HepG2 (cell line): ENCODE measurements around the gene ZNFX1. TPM values are rescaled to one million over a fixed set of nuclear protein-coding genes. Genes with fewer than 3 reads are reported as not detected.

ENCODE experiments used
- CTCF ChIP-seq: sonication (generic); formaldehyde crosslinking; IDR thresholded peaks from 2 replicates; pipeline ENCODE4 v1.5.0; 2020; ENCODE audit warnings: mild to moderate bottlenecking, missing genetic modification reagents, moderate library complexity
- FIP1L1 ChIP-seq: fragments of 200-400 bp; formaldehyde crosslinking; IDR thresholded peaks from 2 replicates; pipeline ENCODE4 v1.6.1; 2018; ENCODE audit warnings: low read depth, mild to moderate bottlenecking, low read length, moderate library complexity, borderline replicate concordance; ENCODE audit not compliant: insufficient read depth
- FOXK1 ChIP-seq: sonication (generic); formaldehyde crosslinking; IDR thresholded peaks from 2 replicates; pipeline ENCODE4 v1.4.0; 2020; ENCODE audit warnings: low read depth, missing genetic modification reagents, borderline replicate concordance
- HIC2 ChIP-seq: sonication (generic); formaldehyde crosslinking; IDR thresholded peaks from 2 replicates; pipeline ENCODE4 v1.9.0; 2022; ENCODE audit warnings: low read depth, missing genetic modification reagents
- HNF1B ChIP-seq: sonication (generic); formaldehyde crosslinking; IDR thresholded peaks from 2 replicates; pipeline ENCODE4 v1.5.1; 2020; ENCODE audit warnings: mild to moderate bottlenecking, moderate library complexity, missing genetic modification reagents
- MED8 ChIP-seq: sonication (generic); formaldehyde crosslinking; IDR thresholded peaks from 2 replicates; pipeline ENCODE4 v1.8.1; 2023; ENCODE audit warnings: mild to moderate bottlenecking, missing genetic modification reagents; ENCODE audit not compliant: insufficient replicate concordance
- MIXL1 ChIP-seq: IDR thresholded peaks from 2 replicates; pipeline ENCODE4 v1.6.1; 2016
- MYPOP ChIP-seq: sonication (generic); formaldehyde crosslinking; IDR thresholded peaks from 2 replicates; pipeline ENCODE4 v1.8.1; 2023; ENCODE audit warnings: mild to moderate bottlenecking, moderate library complexity, missing genetic modification reagents
- NFE2 ChIP-seq: sonication (generic); formaldehyde crosslinking; IDR thresholded peaks from 2 replicates; pipeline ENCODE4 v1.4.0; 2020; ENCODE audit warnings: missing genetic modification reagents
- NFKB2 ChIP-seq: sonication (generic); formaldehyde crosslinking; IDR thresholded peaks from 2 replicates; pipeline ENCODE4 v1.4.0; 2020; ENCODE audit warnings: missing genetic modification reagents, borderline replicate concordance
- SALL1 ChIP-seq: sonication (generic); formaldehyde crosslinking; IDR thresholded peaks from 2 replicates; pipeline ENCODE4 v1.8.0; 2022; ENCODE audit warnings: mild to moderate bottlenecking, missing genetic modification reagents
- SMARCE1 ChIP-seq: fragments of 450-650 bp; IDR thresholded peaks from 2 replicates; pipeline ENCODE4 v1.6.1; 2017; ENCODE audit warnings: borderline replicate concordance
- SRSF9 ChIP-seq: fragments of 200-400 bp; formaldehyde crosslinking; IDR thresholded peaks from 2 replicates; pipeline ENCODE4 v1.6.1; 2018; ENCODE audit warnings: borderline replicate concordance, mild to moderate bottlenecking, low read depth, low read length; ENCODE audit not compliant: insufficient read depth, poor library complexity, severe bottlenecking
- THRA ChIP-seq: sonication (generic); formaldehyde crosslinking; IDR thresholded peaks from 2 replicates; pipeline ENCODE4 v1.4.0; 2020; ENCODE audit warnings: missing genetic modification reagents, borderline replicate concordance
- YEATS4 ChIP-seq: sonication (generic); formaldehyde crosslinking; IDR thresholded peaks from 2 replicates; pipeline ENCODE4 v1.4.0; 2020; ENCODE audit warnings: missing genetic modification reagents, borderline replicate concordance
- ZNF605 ChIP-seq: sonication (generic); formaldehyde crosslinking; IDR thresholded peaks from 2 replicates; pipeline ENCODE4 v1.8.0; 2022; ENCODE audit warnings: mild to moderate bottlenecking, missing genetic modification reagents
- ZXDC ChIP-seq: sonication (generic); formaldehyde crosslinking; IDR thresholded peaks from 2 replicates; pipeline ENCODE4 v1.5.0; 2020; ENCODE audit warnings: mild to moderate bottlenecking, missing genetic modification reagents
- polyA plus RNA-seq, 8 experiments: library from polyadenylated mRNA; depleted of rRNA in 3 of 8; stranded (reverse) in 7 of 8; unstranded in 1 of 8; fragments of >200 nt; fragmentation: Illumina TruSeq in 4 of 8; extraction: Trizol in 4 of 8; gene quantifications; 2 replicates each; pipeline versions ENCODE4 v1.2.1 to v1.2.3, GENCODE V29; 2011 to 2016; ENCODE audit warnings: low read depth in 4 of 8, missing spikeins in 1 of 8, mixed read lengths in 1 of 8; ENCODE audit not compliant: insufficient read depth in 1 of 8
- total RNA-seq, 5 experiments: library from RNA; depleted of rRNA; stranded (reverse); fragments of >200 nt; fragmentation: Illumina TruSeq; extraction: Trizol; gene quantifications; 2 replicates each; pipeline ENCODE4 v1.2.3, GENCODE V29; 2016; ENCODE audit warnings: low read depth in 1 of 5

Gene ZNFX1
- total and polyA plus RNA-seq, 2 of the 13 experiments (the other 11 are each of a cell fraction or from before 2014, with no cell fraction given), result 2.9 to 11.1 TPM

- no peak for TF ChIP-seq CTCF (CRISPR knock-in tag)
- no peak for TF ChIP-seq SMARCE1
- TF ChIP-seq MED8 (CRISPR knock-in tag), result no peak
- TF ChIP-seq ZXDC (CRISPR knock-in tag), result no peak
- no peak for TF ChIP-seq HIC2 (CRISPR knock-in tag)
- no peak for TF ChIP-seq YEATS4
- TF ChIP-seq HNF1B (CRISPR knock-in tag), result no peak
- TF ChIP-seq MYPOP (CRISPR knock-in tag), result no peak
- TF ChIP-seq MIXL1, result no peak
- TF ChIP-seq SALL1 (CRISPR knock-in tag), result 0 out of 2 replicates have a peak, but pooled peaks have one; percentile 13
- TF ChIP-seq FIP1L1, result no peak
- no peak for TF ChIP-seq NFE2 (CRISPR knock-in tag)
- no peak for TF ChIP-seq ZNF605 (CRISPR knock-in tag)
- TF ChIP-seq SRSF9, result no peak
- no peak for TF ChIP-seq NFKB2
- no peak for TF ChIP-seq THRA
- TF ChIP-seq FOXK1 (CRISPR knock-in tag), result no peak
These were observed 9.1 kb upstream of the ZNFX1 start (continued) for GRCh38 chr20:49286689-49287551.
